DND-41 (cell line): ENCODE data around the gene COX10.

ENCODE experiments used
- ATAC-seq: fragments of 200-7000 bp; cut with Tn5 transposase; 3 replicates; pipeline ENCODE4 v1.9.1; 2021; ENCODE audit warnings: low read depth; ENCODE audit not compliant: insufficient read depth
- DNase-seq: peaks from one replicate; pipeline ENCODE4 v3.0.0-alpha.2; 2020
- H2AFZ ChIP-seq: 2 replicates; pipeline ENCODE4 v1.6.0; 2012; ENCODE audit warnings: low read depth, low read length
- H3K27ac ChIP-seq: 2 replicates; pipeline ENCODE4 v1.5.1; 2012; ENCODE audit warnings: low read length, inconsistent platforms
- H3K27me3 ChIP-seq: fragments of 200-600 bp; sonication (generic); 2 replicates; pipeline ENCODE4 v1.6.0; 2012; ENCODE audit warnings: low read length, mild to moderate bottlenecking, inconsistent platforms; ENCODE audit not compliant: insufficient read depth, poor library complexity
- H3K36me3 ChIP-seq: 2 replicates; pipeline ENCODE4 v1.5.1; 2012; ENCODE audit warnings: low read length, inconsistent platforms; ENCODE audit not compliant: insufficient read depth
- H3K4me1 ChIP-seq: 2 replicates; pipeline ENCODE4 v1.5.1; 2012; ENCODE audit warnings: mild to moderate bottlenecking, low read length; ENCODE audit not compliant: insufficient read depth
- H3K4me2 ChIP-seq: 2 replicates; pipeline ENCODE4 v1.6.0; 2012; ENCODE audit warnings: mild to moderate bottlenecking, moderate library complexity, low read length, inconsistent platforms; ENCODE audit not compliant: insufficient read depth
- H3K4me3 ChIP-seq, 2 experiments: fragments of 200-600 bp in 1 of 2; shearing (Covaris generic) in 1 of 2; 2 replicates each; pipeline ENCODE4 v1.5.1; 2012 to 2016; ENCODE audit warnings: inconsistent platforms in 2 of 2, low read length in 2 of 2, mild to moderate bottlenecking in 2 of 2, low read depth in 1 of 2, moderate library complexity in 1 of 2
- H3K79me2 ChIP-seq: 2 replicates; pipeline ENCODE4 v1.6.0; 2012; ENCODE audit warnings: low read length, inconsistent platforms; ENCODE audit not compliant: insufficient read depth
- H3K9ac ChIP-seq: 2 replicates; pipeline ENCODE4 v1.6.0; 2012; ENCODE audit warnings: low read depth, mild to moderate bottlenecking, inconsistent platforms, low read length, moderate library complexity
- H3K9me3 ChIP-seq: 2 replicates; pipeline ENCODE4 v1.5.1; 2012; ENCODE audit warnings: low read length, moderate library complexity, mild to moderate bottlenecking, inconsistent platforms; ENCODE audit not compliant: insufficient read depth, severe bottlenecking
- H4K20me1 ChIP-seq: 2 replicates; pipeline ENCODE4 v1.6.0; 2012; ENCODE audit warnings: low read length; ENCODE audit not compliant: insufficient read depth
- EZH2 ChIP-seq: IDR thresholded peaks from 3 replicates; pipeline ENCODE4 v1.6.1; 2012; ENCODE audit warnings: borderline replicate concordance, low read depth, mild to moderate bottlenecking, moderate library complexity, low read length, inconsistent platforms; ENCODE audit not compliant: severe bottlenecking
- TF ChIP-seq, protein P1 (sequence below): IDR thresholded peaks from 2 replicates; pipeline ENCODE4 v1.5.1; 2012; ENCODE audit warnings: borderline replicate concordance, low read length, moderate library complexity, mild to moderate bottlenecking; ENCODE audit not compliant: poor library complexity, severe bottlenecking; ENCODE audit errors: extremely low read depth

The COX10 gene

DNA sequence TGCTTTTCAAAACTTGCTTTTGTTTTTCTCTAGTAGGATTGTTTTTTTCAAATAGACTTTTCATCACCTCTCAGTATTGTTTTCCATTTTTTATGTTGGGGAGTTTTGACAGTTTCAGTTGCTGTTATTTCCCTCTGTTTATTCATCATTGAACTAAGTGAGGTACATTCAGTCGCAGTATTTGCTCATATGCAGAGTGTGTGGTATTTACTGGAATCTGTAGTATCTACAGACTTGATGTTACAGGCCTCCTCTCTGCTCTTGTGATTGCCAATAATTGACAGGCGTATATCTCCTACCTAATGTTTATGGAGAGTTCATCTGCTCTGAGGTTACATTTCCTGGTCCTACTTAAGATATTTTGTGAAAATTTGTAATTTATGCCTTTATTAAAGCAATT is 49.6 kb downstream of the COX10 start:
- Histone ChIP-seq H3K9ac (no peak overlapping the region), H2AFZ (no peak overlapping the region), H3K4me2 (no peak overlapping the region), H3K27ac (no peak overlapping the region), H4K20me1 (peaks cover 13% of the 10 kb centered on the region), H3K27me3 (no peaks in the 10 kb centered on the region), H3K36me3 (no peaks in the 10 kb centered on the region), H3K4me1 (no peaks in the 10 kb centered on the region), H3K9me3 (no peaks in the 10 kb centered on the region), H3K4me3 (no peak overlapping the region), H3K79me2 (peaks cover 18% of the 10 kb centered on the region; the same call in 1 of the 2 replicates)
- DNase-seq (no peak), ATAC-seq (no peak)
- no peak for TF ChIP-seq EZH2
- TF ChIP-seq, protein P1, sequence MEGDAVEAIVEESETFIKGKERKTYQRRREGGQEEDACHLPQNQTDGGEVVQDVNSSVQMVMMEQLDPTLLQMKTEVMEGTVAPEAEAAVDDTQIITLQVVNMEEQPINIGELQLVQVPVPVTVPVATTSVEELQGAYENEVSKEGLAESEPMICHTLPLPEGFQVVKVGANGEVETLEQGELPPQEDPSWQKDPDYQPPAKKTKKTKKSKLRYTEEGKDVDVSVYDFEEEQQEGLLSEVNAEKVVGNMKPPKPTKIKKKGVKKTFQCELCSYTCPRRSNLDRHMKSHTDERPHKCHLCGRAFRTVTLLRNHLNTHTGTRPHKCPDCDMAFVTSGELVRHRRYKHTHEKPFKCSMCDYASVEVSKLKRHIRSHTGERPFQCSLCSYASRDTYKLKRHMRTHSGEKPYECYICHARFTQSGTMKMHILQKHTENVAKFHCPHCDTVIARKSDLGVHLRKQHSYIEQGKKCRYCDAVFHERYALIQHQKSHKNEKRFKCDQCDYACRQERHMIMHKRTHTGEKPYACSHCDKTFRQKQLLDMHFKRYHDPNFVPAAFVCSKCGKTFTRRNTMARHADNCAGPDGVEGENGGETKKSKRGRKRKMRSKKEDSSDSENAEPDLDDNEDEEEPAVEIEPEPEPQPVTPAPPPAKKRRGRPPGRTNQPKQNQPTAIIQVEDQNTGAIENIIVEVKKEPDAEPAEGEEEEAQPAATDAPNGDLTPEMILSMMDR: no peak

DNA sequence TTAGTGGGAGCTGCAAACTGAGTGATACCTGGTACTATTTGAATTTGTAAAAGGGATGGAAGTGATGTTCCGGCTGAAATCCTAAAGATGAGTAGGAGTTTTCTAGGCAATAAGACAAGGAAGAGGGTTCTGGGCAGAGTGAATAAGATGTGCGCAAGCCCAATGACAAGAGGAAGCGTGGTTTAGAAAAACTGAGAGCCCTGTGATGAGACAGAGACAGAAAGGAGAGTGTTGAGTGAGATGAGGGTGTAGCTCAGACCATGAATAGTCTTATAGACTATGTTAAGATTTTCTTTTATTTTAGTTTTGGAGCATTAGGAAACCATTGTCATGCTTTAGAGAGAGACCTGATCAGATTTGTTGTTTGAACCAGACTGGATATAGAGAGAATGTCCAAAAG is 50.2 kb downstream of the COX10 start:
- DNase-seq: no peak
- Histone ChIP-seq H3K9ac (no peak overlapping the region), H3K4me2 (no peak overlapping the region), H3K4me1 (no peaks in the 10 kb centered on the region), H3K9me3 (no peaks in the 10 kb centered on the region), H3K27me3 (no peaks in the 10 kb centered on the region), H3K79me2 (peaks cover 18% of the 10 kb centered on the region; the same call in 1 of the 2 replicates), H4K20me1 (peaks cover 16% of the 10 kb centered on the region), H3K27ac (no peak overlapping the region), H3K4me3 (no peak overlapping the region), H2AFZ (no peak overlapping the region), H3K36me3 (no peaks in the 10 kb centered on the region)
- ATAC-seq: no peak
- TF ChIP-seq, protein P1: no peak
- no peak for TF ChIP-seq EZH2

DNA sequence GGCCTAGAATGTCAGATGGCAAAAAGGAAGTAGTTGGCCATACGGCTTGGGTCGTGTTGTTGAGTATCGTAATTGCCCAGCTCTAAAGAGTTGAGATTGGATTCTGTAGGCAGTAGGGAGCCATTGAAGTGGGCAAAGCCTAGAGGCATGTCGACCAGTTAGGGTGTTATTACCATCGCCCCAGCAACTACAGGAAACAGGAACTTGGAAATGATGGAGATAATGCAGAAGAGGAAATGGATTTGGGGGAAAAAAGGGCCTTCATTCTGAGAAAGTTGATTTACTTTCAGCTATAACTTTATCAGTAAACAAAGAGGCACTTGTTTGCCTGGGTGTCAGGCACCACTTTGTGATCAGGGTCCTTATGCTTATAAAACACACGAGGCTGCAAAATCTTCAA is 52.6 kb downstream of the COX10 start:
- Histone ChIP-seq H3K79me2 (peaks cover 16% of the 10 kb centered on the region; the same call in 1 of the 2 replicates), H3K27ac (no peak overlapping the region), H4K20me1 (peaks cover 12% of the 10 kb centered on the region; the same call in 1 of the 2 replicates), H2AFZ (no peak overlapping the region), H3K4me2 (no peak overlapping the region), H3K27me3 (no peaks in the 10 kb centered on the region), H3K9ac (no peak overlapping the region), H3K4me1 (no peaks in the 10 kb centered on the region), H3K36me3 (no peaks in the 10 kb centered on the region), H3K4me3 (no peak overlapping the region), H3K9me3 (no peaks in the 10 kb centered on the region)
- TF ChIP-seq, protein P1: no peak
- TF ChIP-seq EZH2: no peak
- DNase-seq: no peak
- no peak for ATAC-seq
